K562 (cell line): ENCODE results near the gene METTL23. TPM values are rescaled to one million over a fixed set of nuclear protein-coding genes. Genes with fewer than 3 reads are reported as not detected.
A peak's percentile ranks its signal among the peaks of the same experiment; 100 is the strongest.

Experiments
- ARHGAP35 ChIP-seq: fragments of 450-650 bp; IDR thresholded peaks from 2 replicates; pipeline ENCODE4 v1.6.1; 2018; ENCODE audit not compliant: partially characterized antibody
- ATF7 ChIP-seq: fragments of 450-650 bp; IDR thresholded peaks from 2 replicates; pipeline ENCODE4 v1.7.1; 2014; ENCODE audit warnings: mild to moderate bottlenecking, moderate library complexity
- CHD1 ChIP-seq: fragments of 200-600 bp; sonication (generic); IDR thresholded peaks from one replicate; pipeline ENCODE4 v1.6.1; 2012; ENCODE audit warnings: mild to moderate bottlenecking, moderate library complexity, low read length, inconsistent platforms
- CLOCK ChIP-seq: fragments of 250-450 bp; sonication (Bioruptor Pico); IDR thresholded peaks from 2 replicates; pipeline ENCODE4 v1.4.0; 2020; ENCODE audit warnings: mild to moderate bottlenecking, moderate library complexity, borderline replicate concordance
- DDX20 ChIP-seq: fragments of 450-650 bp; IDR thresholded peaks from 2 replicates; pipeline ENCODE4 v1.6.1; 2016; ENCODE audit warnings: missing genetic modification characterization, low read depth, mild to moderate bottlenecking, missing compliant biosample characterization, moderate library complexity
- DMBX1 ChIP-seq: fragments of 250-450 bp; sonication (Bioruptor Pico); IDR thresholded peaks from 2 replicates; pipeline ENCODE4 v1.8.0; 2022; ENCODE audit warnings: inconsistent platforms, mild to moderate bottlenecking, moderate library complexity, borderline replicate concordance
- ESRRB ChIP-seq: fragments of 250-450 bp; sonication (Bioruptor Pico); IDR thresholded peaks from 2 replicates; pipeline ENCODE4 v1.5.0; 2020; ENCODE audit warnings: mild to moderate bottlenecking, moderate library complexity, borderline replicate concordance
- HNRNPH1 ChIP-seq: fragments of 200-400 bp; formaldehyde crosslinking; optimal IDR thresholded peaks from 2 replicates; pipeline ENCODE3; 2017; ENCODE audit warnings: low read depth, mild to moderate bottlenecking, low read length, moderate library complexity
- KLF13 ChIP-seq: fragments of 450-650 bp; IDR thresholded peaks from 2 replicates; pipeline ENCODE4 v1.6.1; 2016; ENCODE audit warnings: missing genetic modification characterization, low read depth, mild to moderate bottlenecking, missing compliant biosample characterization, moderate library complexity, borderline replicate concordance
- MIER1 ChIP-seq: fragments of 450-650 bp; IDR thresholded peaks from 2 replicates; pipeline ENCODE4 v1.6.1; 2016; ENCODE audit warnings: antibody characterized with exemption, mild to moderate bottlenecking, low read depth
- NR1H2 ChIP-seq: sonication (generic); formaldehyde crosslinking; IDR thresholded peaks from 2 replicates; pipeline ENCODE4 v1.4.0; 2020; ENCODE audit warnings: mild to moderate bottlenecking, missing genetic modification reagents
- POU5F1 ChIP-seq: fragments of 150-350 bp; IDR thresholded peaks from 2 replicates; pipeline ENCODE4 v1.6.1; 2014; ENCODE audit warnings: borderline replicate concordance, low read length, low read depth, mild to moderate bottlenecking; ENCODE audit not compliant: partially characterized antibody
- SMARCC2 ChIP-seq: fragments of 450-650 bp; IDR thresholded peaks from 2 replicates; pipeline ENCODE4 v1.6.1; 2017; ENCODE audit warnings: antibody characterized with exemption, moderate library complexity, mild to moderate bottlenecking, low read depth
- SNIP1 ChIP-seq: fragments of 450-650 bp; IDR thresholded peaks from 2 replicates; pipeline ENCODE4 v1.7.1; 2017; ENCODE audit warnings: low read depth, mild to moderate bottlenecking
- SPI1 ChIP-seq: IDR thresholded peaks from 2 replicates; pipeline ENCODE4 v1.6.1; 2011; ENCODE audit warnings: low read depth, low read length, control low read depth, borderline replicate concordance
- TEAD2 ChIP-seq: fragments of 450-650 bp; IDR thresholded peaks from 2 replicates; pipeline ENCODE4 v1.6.1; 2016; ENCODE audit warnings: missing genetic modification characterization, control low read depth, missing compliant biosample characterization
- THRB ChIP-seq: fragments of 450-650 bp; formaldehyde crosslinking; conservative IDR thresholded peaks from 2 replicates; pipeline ENCODE4 v1.4.0; 2022; ENCODE audit warnings: mild to moderate bottlenecking, missing genetic modification characterization
- ZBTB33 ChIP-seq: sonication (generic); formaldehyde crosslinking; IDR thresholded peaks from 2 replicates; pipeline ENCODE4 v1.8.1; 2023; ENCODE audit warnings: mild to moderate bottlenecking, missing genetic modification reagents
- ZFP36 ChIP-seq: fragments of 150-350 bp; IDR thresholded peaks from 2 replicates; pipeline ENCODE4 v1.6.1; 2018; ENCODE audit warnings: low read length, low read depth; ENCODE audit not compliant: partially characterized antibody
- ZNF165 ChIP-seq: fragments of 250-450 bp; sonication (Bioruptor Pico); IDR thresholded peaks from 2 replicates; pipeline ENCODE4 v1.4.0; 2020; ENCODE audit warnings: borderline replicate concordance
- polyA plus RNA-seq, 8 experiments: library from polyadenylated mRNA; depleted of rRNA in 4 of 8; stranded (reverse) in 5 of 8; unstranded in 3 of 8; fragments of >200 nt; fragmentation: Nextera tagmentation in 2 of 8; fragmentation: Illumina TruSeq in 1 of 8; extraction: Ambion mirVana in 2 of 8; extraction: Trizol in 1 of 8; gene quantifications; 2 replicates each; pipeline versions ENCODE4 v1.2.1 to v1.2.3, GENCODE V29; 2011 to 2014; ENCODE audit warnings: inconsistent platforms in 1 of 8, missing spikeins in 1 of 8
- total RNA-seq, 7 experiments: library from RNA; depleted of rRNA in 6 of 7; stranded (reverse); fragments of >200 nt in 6 of 7; fragmentation: Illumina TruSeq in 2 of 7; extraction: Trizol in 2 of 7; gene quantifications; 2 replicates each; pipeline versions ENCODE4 v1.2.1 to v1.2.3, GENCODE V29; 2011 to 2021; ENCODE audit warnings: low replicate concordance in 1 of 7

Gene METTL23
- total and polyA plus RNA-seq, 9 of the 15 experiments (the other 6 are each of a cell fraction or from before 2014, with no cell fraction given), result 29.4 to 67.3 (median 41.6) TPM

- TF ChIP-seq CLOCK (CRISPR knock-in tag) (no peak), SPI1 (0 out of 2 replicates have a peak, but pooled peaks have one; percentile 20), ATF7 (peak; percentile 80; the same call in 1 of the 2 replicates), SMARCC2 (no peak), TEAD2 (tag) (no peak), ARHGAP35 (peak; percentile 46), ZFP36 (no peak), NR1H2 (CRISPR knock-in tag) (peak; percentile 93; the same call in 1 of the 2 replicates), MIER1 (no peak), POU5F1 (no peak), KLF13 (tag) (no peak), DMBX1 (no peak), HNRNPH1 (no peak), THRB (CRISPR knock-in tag) (no peak), ZNF165 (CRISPR knock-in tag) (no peak; the same call in 1 of the 2 replicates), ZBTB33 (peak; percentile 61; the same call in 1 of the 2 replicates), CHD1 (peak; percentile 18), DDX20 (tag) (no peak), SNIP1 (no peak), ESRRB (CRISPR knock-in tag) (no peak)
Measured at GRCh38 chr17:76737082-76737675, 10.5 kb downstream of the METTL23 start, which contains the start of gene SRSF2 (continued).
